Measurements from ENCODE around the gene PWWP2A. TPM values are rescaled to one million over a fixed set of nuclear protein-coding genes. Genes with fewer than 3 reads are reported as not detected.

PWWP2A gene
- total and polyA plus RNA-seq, 10 donors: 8.5 to 36.7 (median 25.8) TPM

- Histone ChIP-seq H3K4me1 (peaks cover 0 to 22% (median 14%) of the 10 kb centered on the region in 6 donors), H3K27me3 (replicated peaks in 1 of 7) (peaks cover 0 to 18% (median 0%) of the 10 kb centered on the region in 7 donors), H3K27ac (peak overlapping the region in 6 of 8 donors; percentile 44 to 78 (median 74)), H3K4me3 (no peak overlapping the region), H3K36me3 (no peaks in the 10 kb centered on the region), H3K9me3 (no peaks in the 10 kb centered on the region)
- no peak for DNase-seq
- TF ChIP-seq, protein P1, sequence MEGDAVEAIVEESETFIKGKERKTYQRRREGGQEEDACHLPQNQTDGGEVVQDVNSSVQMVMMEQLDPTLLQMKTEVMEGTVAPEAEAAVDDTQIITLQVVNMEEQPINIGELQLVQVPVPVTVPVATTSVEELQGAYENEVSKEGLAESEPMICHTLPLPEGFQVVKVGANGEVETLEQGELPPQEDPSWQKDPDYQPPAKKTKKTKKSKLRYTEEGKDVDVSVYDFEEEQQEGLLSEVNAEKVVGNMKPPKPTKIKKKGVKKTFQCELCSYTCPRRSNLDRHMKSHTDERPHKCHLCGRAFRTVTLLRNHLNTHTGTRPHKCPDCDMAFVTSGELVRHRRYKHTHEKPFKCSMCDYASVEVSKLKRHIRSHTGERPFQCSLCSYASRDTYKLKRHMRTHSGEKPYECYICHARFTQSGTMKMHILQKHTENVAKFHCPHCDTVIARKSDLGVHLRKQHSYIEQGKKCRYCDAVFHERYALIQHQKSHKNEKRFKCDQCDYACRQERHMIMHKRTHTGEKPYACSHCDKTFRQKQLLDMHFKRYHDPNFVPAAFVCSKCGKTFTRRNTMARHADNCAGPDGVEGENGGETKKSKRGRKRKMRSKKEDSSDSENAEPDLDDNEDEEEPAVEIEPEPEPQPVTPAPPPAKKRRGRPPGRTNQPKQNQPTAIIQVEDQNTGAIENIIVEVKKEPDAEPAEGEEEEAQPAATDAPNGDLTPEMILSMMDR (IDR thresholded peaks at IDR 0.05 in 8 of 11, conservative IDR thresholded peaks at IDR 0.05 in 3 of 11): no peak
- no peak for TF ChIP-seq POLR2A (IDR thresholded peaks at IDR 0.05)
- TF ChIP-seq POLR2AphosphoS5 (IDR thresholded peaks at IDR 0.05): no peak
- WGBS, 5 donors: 47 to 66% (median 54%) methylated on average over 5 of the region's 5 CpGs
- intact Hi-C loops (cut with DNase I; ENCODE audit: low total_unique reads): no loop called here
Measured at GRCh38 chr5:160166069-160166972, 47.1 kb upstream of the PWWP2A start.

- TF ChIP-seq, protein P1 (IDR thresholded peaks at IDR 0.05 in 8 of 11, conservative IDR thresholded peaks at IDR 0.05 in 3 of 11): no peak
- TF ChIP-seq POLR2AphosphoS5 (IDR thresholded peaks at IDR 0.05): peak; percentile 53 to 56 (median 54)
- peak overlapping the region in 7 of 8 donors; percentile 63 to 78 (median 73) for H3K27ac ChIP-seq
- WGBS, 5 donors: 21 to 51% (median 38%) methylated on average over 11 to 15 of the region's 15 CpGs
- H3K9me3 ChIP-seq: no peaks in the 10 kb centered on the region
- H3K36me3 ChIP-seq: no peaks in the 10 kb centered on the region
- peak; percentile 75 for DNase-seq
- peaks cover 0 to 18% (median 0%) of the 10 kb centered on the region in 7 donors for H3K27me3 ChIP-seq (replicated peaks in 1 of 7)
- H3K4me3 ChIP-seq: no peak overlapping the region
- intact Hi-C loops (cut with DNase I; ENCODE audit: low total_unique reads): no loop called here
- H3K4me1 ChIP-seq: peaks cover 0 to 22% (median 14%) of the 10 kb centered on the region in 6 donors
Measured at GRCh38 chr5:160165137-160166068, 46.2 kb upstream of the PWWP2A start.

- Histone ChIP-seq H3K9me3 (no peaks in the 10 kb centered on the region), H3K27me3 (replicated peaks in 1 of 7) (peaks cover 0 to 16% (median 0%) of the 10 kb centered on the region in 7 donors), H3K4me1 (peaks cover 0 to 22% (median 14%) of the 10 kb centered on the region in 6 donors), H3K4me3 (no peak overlapping the region), H3K27ac (no peak overlapping the region), H3K36me3 (no peaks in the 10 kb centered on the region)
- no peak for DNase-seq
- intact Hi-C loops (cut with DNase I; ENCODE audit: low total_unique reads): no loop called here
- TF ChIP-seq POLR2AphosphoS5 (IDR thresholded peaks at IDR 0.05) (no peak), POLR2A (IDR thresholded peaks at IDR 0.05) (no peak)
- TF ChIP-seq, protein P1 (IDR thresholded peaks at IDR 0.05 in 8 of 11, conservative IDR thresholded peaks at IDR 0.05 in 3 of 11): no peak
- 85 to 95% (median 90%) methylated on average over 7 of the region's 7 CpGs for WGBS, 5 donors
Measured at GRCh38 chr5:160162910-160163309, 43.7 kb upstream of the PWWP2A start.
